Ectodermal cell (in vitro differentiated cells): ENCODE data around the gene TSPAN3.

Experiments
- H3K27ac ChIP-seq: 2 replicates; pipeline ENCODE4 v1.7.0; 2013; ENCODE audit warnings: mild to moderate bottlenecking, low read depth, low read length; ENCODE audit not compliant: insufficient read depth, poor library complexity, severe bottlenecking
- H3K27me3 ChIP-seq: 2 replicates; pipeline ENCODE4 v1.7.0; 2013; ENCODE audit warnings: mild to moderate bottlenecking, low read length; ENCODE audit not compliant: insufficient read depth, control insufficient read depth, poor library complexity, severe bottlenecking
- H3K36me3 ChIP-seq: one replicate; pipeline ENCODE4 v1.7.0; 2013; ENCODE audit warnings: low read length; ENCODE audit not compliant: control insufficient read depth, insufficient read depth
- H3K4me1 ChIP-seq: one replicate; pipeline ENCODE4 v1.7.0; 2013; ENCODE audit warnings: low read length; ENCODE audit not compliant: control insufficient read depth, insufficient read depth
- H3K4me3 ChIP-seq: 2 replicates; pipeline ENCODE4 v1.7.0; 2013; ENCODE audit warnings: low read depth, low read length, control low read depth; ENCODE audit not compliant: insufficient read depth
- H3K9me3 ChIP-seq: 2 replicates; pipeline ENCODE4 v1.7.0; 2013; ENCODE audit warnings: mild to moderate bottlenecking, low read length, moderate library complexity; ENCODE audit not compliant: control insufficient read depth
- WGBS, 2 experiments: methylation state at CpG; one replicate each; pipeline ENCODE4 v1.1.7; 2013; ENCODE audit warnings: missing lambda C conversion rate in 2 of 2; 5-methylcytosine and 5-hydroxymethylcytosine counted together

TSPAN3 gene

DNA sequence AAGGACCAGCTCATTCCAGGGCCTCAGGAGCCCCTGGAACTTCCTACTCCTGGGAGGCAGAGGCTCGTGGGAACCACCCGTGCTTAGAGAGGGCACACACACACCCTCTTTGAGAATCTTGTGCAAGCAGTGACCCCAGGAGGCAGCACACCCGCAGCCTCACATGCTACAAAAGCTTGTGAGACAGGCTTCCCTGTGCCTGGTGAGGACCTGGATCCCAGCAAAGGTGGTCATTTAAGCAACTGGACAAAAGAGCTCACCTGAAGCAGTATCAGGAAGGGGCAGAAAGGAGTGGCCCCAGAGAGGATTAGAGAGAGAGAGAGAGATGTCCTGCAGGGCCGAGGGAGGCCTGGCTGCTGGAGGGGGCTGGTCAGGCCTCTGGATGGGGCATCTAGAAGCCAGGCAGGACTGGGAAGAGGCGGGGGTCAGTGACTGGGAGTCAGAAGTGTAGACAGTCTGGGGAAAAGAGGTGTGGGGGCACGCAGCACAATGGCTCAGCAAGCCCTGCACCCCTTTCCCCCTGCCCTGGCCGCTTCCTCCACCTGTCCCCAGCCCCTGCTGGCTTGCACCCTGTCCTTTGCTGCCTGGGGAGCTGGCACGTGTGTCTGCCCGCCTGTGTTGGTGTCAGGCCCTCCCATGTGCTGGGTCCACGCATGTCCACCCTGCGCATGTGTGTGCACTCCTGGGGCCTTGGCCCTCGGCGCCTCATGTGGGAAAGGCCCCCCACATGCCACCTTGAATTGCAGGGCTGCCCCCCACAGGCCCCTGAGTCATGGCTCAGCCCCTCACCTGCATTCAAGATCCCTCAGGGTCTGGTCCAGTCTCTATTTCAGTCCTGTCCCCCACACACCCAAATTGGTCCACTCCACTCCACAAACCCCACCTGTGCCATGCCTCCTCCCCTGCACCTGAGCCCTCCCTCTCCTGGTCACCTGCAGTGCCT, 36.9 kb downstream of the TSPAN3 start:
- Histone ChIP-seq H3K4me1 (peaks cover 31% of the 10 kb centered on the region), H3K27me3 (no peaks in the 10 kb centered on the region), H3K4me3 (no peak overlapping the region), H3K36me3 (peaks cover 3% of the 10 kb centered on the region), H3K9me3 (no peaks in the 10 kb centered on the region), H3K27ac (no peak overlapping the region)
- WGBS, 2 experiments, result 80 to 81% methylated on average over 13 of the region's 13 CpGs

DNA sequence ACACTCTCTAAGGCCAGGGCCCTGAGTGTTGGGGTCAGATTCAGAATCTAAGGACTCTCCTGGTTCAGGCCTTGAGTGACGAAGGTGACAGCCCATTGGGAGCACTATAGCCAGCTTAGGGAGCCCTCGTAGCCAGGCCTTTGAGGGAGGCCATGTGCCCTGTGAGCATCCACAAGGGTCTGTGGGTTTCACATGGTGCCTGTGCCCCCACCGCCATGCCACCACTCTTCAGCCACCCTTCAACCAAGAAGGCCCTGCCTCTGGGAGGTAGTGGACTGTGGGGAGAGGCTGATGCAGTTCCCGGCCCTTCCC, 37.5 kb downstream of the TSPAN3 start:
- H3K9me3 ChIP-seq, result no peaks in the 10 kb centered on the region
- peaks cover 3% of the 10 kb centered on the region for H3K36me3 ChIP-seq
- H3K4me1 ChIP-seq, result peaks cover 31% of the 10 kb centered on the region
- H3K27ac ChIP-seq, result no peak overlapping the region
- no peak overlapping the region for H3K4me3 ChIP-seq
- WGBS, 2 experiments, result 91 to 97% methylated on average over 4 of the region's 4 CpGs
- H3K27me3 ChIP-seq, result no peaks in the 10 kb centered on the region

DNA sequence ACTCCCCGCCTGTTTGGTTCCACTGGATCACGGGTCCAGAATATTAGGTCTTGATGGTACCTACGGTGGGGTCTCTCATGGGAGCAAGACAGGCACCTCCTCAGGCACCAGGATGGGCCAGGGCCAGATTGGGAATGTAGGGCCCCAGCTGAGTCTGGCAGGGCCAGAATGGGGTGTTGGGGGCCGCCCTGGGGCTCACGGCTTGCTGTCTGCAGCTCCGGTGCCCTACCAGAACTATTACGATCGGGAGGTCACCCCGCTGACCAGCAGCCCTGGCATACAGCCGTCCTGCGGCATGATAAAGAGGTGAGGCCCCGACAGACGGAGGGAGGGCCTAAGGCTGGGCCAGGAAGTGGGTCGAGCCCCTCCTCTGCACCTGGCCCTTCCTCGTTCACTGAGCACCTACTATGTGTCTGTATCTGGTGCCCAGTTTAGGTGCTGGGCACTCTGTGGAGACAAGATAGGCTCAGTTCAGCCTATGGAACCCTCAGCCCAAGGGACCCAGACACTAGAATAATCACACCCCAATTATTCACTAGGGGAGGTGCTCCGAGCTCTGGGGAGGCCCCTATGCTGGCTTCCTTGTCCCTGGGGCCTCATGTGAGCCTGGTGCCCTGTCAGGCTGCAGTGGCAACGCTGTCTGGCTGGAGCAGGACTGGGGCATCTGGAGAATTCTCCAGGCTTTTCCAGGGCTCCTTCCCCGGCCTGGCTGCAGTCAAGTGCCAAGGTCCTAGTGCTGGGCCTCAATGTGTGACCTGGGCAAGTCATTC, 38.1 kb downstream of the TSPAN3 start:
- 93% methylated on average over 18 of the region's 18 CpGs for WGBS, 2 experiments
- Histone ChIP-seq H3K9me3 (no peaks in the 10 kb centered on the region), H3K27me3 (no peaks in the 10 kb centered on the region), H3K4me1 (peaks cover 31% of the 10 kb centered on the region), H3K27ac (no peak overlapping the region), H3K36me3 (peaks cover 3% of the 10 kb centered on the region), H3K4me3 (no peak overlapping the region)

DNA sequence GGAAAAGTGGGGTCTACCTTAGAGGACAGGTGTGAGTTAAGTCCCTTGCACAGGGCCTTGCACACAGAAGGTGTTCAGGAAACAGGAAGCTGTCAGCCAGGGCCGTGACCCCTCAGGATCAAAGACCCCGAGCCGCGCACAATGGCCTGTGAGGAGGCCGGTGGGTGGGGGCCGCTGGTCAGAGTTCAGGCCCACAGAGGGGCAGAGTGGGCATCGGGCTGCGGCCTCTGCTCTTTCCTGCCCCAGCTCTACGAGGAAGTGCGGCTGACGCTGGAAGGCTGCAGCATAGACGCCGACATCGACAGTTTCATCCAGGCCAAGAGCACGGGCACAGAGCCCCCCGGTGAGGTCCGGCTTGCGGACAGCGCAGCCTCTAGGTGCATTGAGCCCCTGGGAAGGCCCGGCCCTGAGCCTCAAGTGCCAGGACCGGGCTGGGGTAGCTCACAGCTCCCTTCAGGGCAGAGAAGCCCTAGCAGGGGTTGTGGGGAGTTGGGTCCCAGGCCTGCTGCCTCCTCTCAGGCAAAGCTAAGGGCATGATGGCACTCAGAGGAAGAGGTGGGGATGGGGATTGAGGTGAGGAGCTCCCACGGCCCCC, 38.8 kb downstream of the TSPAN3 start:
- no peak overlapping the region for H3K4me3 ChIP-seq
- H3K9me3 ChIP-seq, result no peaks in the 10 kb centered on the region
- H3K27me3 ChIP-seq, result no peaks in the 10 kb centered on the region
- 92 to 93% methylated on average over 22 of the region's 22 CpGs for WGBS, 2 experiments
- H3K4me1 ChIP-seq, result peaks cover 31% of the 10 kb centered on the region
- H3K36me3 ChIP-seq, result no peaks in the 10 kb centered on the region
- no peak overlapping the region for H3K27ac ChIP-seq

DNA sequence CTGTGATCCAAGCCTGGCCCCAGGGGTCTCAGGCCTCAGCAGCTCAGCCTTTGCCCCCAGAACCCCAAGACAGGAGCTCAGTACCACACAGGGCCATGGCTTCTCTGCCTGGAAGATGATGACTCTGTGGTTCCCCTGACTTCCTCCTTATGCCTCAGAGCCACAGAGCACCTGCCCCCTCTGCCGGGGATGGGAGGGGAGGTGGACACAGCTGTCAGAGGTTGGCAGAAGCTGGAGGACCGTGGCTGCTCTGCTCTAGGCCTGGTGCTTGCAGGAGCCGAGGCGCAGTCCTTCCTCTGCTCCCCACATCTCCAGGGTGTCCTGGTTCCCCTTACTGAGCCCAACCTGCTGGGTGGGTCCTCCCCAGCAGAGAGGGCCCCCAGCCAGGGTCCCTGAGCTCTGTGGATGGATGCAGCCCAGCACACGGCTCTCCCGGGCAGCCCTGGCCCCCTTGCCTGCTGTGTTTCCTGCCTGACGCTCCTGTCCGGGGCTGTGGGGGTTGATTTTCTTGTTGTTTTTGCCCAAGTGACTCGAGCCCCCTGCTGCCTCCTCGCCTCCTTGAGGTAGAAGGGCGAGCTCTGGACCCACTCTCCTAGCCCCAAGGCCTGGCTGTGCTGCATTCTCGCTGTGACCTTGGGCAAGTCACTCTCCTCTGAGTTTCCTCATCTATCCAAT, 39.4 kb downstream of the TSPAN3 start:
- Histone ChIP-seq H3K4me3 (no peak overlapping the region), H3K9me3 (no peaks in the 10 kb centered on the region), H3K27ac (no peak overlapping the region), H3K4me1 (peaks cover 31% of the 10 kb centered on the region), H3K27me3 (no peaks in the 10 kb centered on the region), H3K36me3 (no peaks in the 10 kb centered on the region)
- WGBS, 2 experiments, result 83 to 90% methylated on average over 12 of the region's 12 CpGs

DNA sequence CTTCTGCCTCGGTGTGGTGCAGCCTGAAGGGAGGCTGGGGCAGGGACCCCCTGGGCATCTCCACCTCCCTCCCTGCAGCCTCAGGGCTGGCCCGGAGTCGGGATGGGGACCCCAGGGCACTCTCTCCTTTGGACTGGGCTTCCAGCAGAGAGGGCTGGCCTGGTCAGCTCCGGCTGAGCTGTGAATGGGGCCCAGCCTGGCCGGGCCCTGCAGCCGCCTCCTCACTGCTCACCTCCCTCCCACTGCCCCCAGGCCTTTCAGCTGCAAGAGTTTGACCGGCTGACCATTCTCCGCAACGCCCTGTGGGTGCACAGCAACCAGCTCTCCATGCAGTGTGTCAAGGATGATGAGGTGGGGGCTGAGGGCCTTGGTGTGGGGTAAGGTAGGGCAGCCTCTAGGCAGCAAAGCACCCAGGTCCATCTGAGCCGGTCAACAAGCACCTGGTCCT, 40.0 kb downstream of the TSPAN3 start:
- H3K36me3 ChIP-seq, result no peaks in the 10 kb centered on the region
- H3K27me3 ChIP-seq, result no peaks in the 10 kb centered on the region
- H3K9me3 ChIP-seq, result no peaks in the 10 kb centered on the region
- H3K4me1 ChIP-seq, result peaks cover 31% of the 10 kb centered on the region
- no peak overlapping the region for H3K4me3 ChIP-seq
- 60 to 65% methylated on average over 10 of the region's 10 CpGs for whole genome bisulfite sequencing, 2 experiments
- no peak overlapping the region for H3K27ac ChIP-seq

DNA sequence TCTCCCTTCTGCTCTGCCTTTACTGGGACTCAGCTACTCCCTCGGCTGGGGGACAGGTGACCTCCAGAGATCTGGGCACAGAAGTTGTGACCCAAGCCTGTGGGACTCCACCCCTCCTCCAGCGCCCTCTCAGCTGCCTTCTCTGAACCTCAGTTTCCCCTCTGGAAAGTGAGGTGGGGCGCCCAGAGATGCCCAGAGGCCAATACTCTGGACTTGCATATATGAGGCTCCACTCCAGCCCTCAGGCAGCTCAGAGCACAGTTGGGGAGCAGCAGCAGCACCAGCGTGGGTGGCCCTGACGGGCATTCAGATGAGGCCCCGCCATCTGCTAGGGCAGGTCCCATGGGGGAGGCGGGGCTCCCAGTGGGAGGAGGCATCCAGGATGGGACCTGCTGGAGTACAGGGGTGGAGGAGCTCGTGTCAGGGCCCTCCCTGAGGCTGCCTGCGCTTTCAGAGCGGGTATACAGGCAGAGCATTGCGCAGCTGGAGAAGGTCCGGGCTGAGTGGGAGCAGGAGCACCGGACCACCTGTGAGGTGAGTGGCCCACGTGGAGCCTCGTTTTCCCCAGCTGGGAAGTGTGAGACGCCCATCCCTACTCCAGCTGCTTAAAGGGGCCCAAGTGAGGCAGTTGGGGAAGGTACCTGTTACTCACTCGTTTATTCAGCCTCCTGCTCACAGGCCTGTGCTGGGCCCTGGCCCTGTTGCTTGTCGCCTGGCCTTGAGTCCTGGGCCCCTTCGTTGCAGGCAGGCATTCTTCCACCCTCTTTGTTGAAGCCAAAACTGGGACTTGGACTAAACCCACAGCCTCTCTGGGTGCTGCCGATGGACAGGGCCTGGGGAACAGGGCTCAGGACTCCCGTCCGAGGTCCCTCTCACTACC, 40.6 kb downstream of the TSPAN3 start:
- WGBS, 2 experiments, result 73% methylated on average over 22 of the region's 22 CpGs
- no peak overlapping the region for H3K27ac ChIP-seq

DNA sequence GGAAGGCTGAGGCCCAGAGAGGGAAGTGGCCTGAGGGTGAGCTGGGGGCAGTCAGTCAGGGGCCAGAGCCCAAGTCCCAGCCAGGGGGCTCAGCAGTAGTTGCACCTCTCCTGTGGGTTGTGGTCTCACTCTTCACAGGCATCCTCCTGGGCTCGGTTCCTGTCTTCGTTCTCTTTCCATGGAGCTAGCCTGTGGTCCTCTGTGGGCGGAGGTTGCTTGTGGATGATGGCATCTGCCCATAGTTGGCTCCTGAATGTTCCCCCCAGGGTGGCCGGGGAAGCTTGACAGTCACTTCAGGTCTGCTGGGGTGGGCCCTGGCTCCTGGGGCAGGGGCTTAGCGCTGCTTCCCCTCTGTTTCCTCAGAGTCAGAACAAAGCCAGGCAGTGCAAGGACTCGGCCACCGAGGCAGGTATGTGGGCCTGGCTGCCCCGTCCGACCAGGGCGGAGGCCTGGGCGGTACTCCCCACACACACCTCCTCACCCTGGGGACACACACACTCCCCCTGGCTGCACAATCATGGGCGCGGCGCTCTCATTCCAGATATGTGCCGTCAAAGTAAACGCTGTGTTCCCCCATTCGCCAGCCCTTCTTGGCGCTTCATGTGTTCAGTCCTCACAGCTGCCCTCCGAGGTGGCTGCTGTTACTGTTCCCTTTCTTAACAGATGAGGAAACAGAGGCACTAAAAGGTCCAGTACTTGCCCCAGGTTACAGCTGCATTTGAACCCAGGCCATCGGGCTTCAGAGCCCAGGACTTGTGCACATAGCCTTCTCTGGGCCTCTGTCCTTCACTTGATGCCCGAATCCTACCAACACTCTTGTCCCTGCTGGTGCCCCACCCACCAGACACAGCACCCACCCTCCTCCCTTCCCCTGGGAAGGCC, 41.5 kb downstream of the TSPAN3 start:
- Histone ChIP-seq H3K36me3 (no peaks in the 10 kb centered on the region), H3K9me3 (no peaks in the 10 kb centered on the region), H3K4me3 (no peak overlapping the region), H3K27me3 (no peaks in the 10 kb centered on the region), H3K27ac (no peak overlapping the region), H3K4me1 (peaks cover 24% of the 10 kb centered on the region)
- 90 to 91% methylated on average over 21 of the region's 21 CpGs for WGBS, 2 experiments

More for the DNA sequence above, 40.6 kb downstream of the TSPAN3 start:
- peaks cover 31% of the 10 kb centered on the region for H3K4me1 ChIP-seq
- H3K27me3 ChIP-seq, result no peaks in the 10 kb centered on the region
- H3K4me3 ChIP-seq, result no peak overlapping the region
- no peaks in the 10 kb centered on the region for H3K36me3 ChIP-seq
- H3K9me3 ChIP-seq, result no peaks in the 10 kb centered on the region
